Kidney (tissue), 14 donors: ENCODE measurements around the gene CNIH2. TPM values are rescaled to one million over a fixed set of nuclear protein-coding genes. Genes with fewer than 3 reads are reported as not detected.

Experiments
- DNase-seq, 5 donors: peaks; one replicate each; pipeline ENCODE4 v3.0.0-alpha.2; 2013 to 2020
- FAIRE-seq: peaks from 2 replicates; lab custom pipeline; 2012; peaks lifted over from hg19 to GRCh38; lab: Jason Lieb, UNC
- H3K27ac ChIP-seq, 2 donors: one replicate each; pipeline ENCODE4 v1.7.0; 2013; ENCODE audit warnings: low read depth in 2 of 2, low read length in 2 of 2, inconsistent platforms in 1 of 2
- H3K27me3 ChIP-seq: one replicate; pipeline ENCODE4 v1.7.1; 2013; ENCODE audit warnings: low read length, inconsistent platforms; ENCODE audit not compliant: control insufficient read depth, insufficient read depth
- H3K36me3 ChIP-seq, 3 donors: one replicate each; pipeline versions ENCODE4 v1.7.0 to v1.7.1; 2013; ENCODE audit warnings: low read length in 3 of 3, control low read depth in 1 of 3, inconsistent platforms in 1 of 3; ENCODE audit not compliant: insufficient read depth in 3 of 3, control insufficient read depth in 2 of 3
- H3K4me1 ChIP-seq, 3 donors: one replicate each; pipeline versions ENCODE4 v1.7.0 to v1.7.1; 2013; ENCODE audit warnings: low read length in 3 of 3, inconsistent platforms in 1 of 3, low read depth in 1 of 3; ENCODE audit not compliant: control insufficient read depth in 2 of 3, insufficient read depth in 2 of 3
- H3K4me3 ChIP-seq, 3 donors: one replicate each; pipeline versions ENCODE4 v1.7.0 to v1.8.1; 2013; ENCODE audit warnings: low read length in 3 of 3, control low read depth in 1 of 3, inconsistent platforms in 1 of 3
- H3K9ac ChIP-seq, 3 donors: one replicate each; pipeline versions ENCODE4 v1.7.0 to v1.7.1; 2013; ENCODE audit warnings: low read length in 3 of 3, control low read depth in 1 of 3, inconsistent platforms in 1 of 3
- H3K9me3 ChIP-seq, 3 donors: one replicate each; pipeline versions ENCODE4 v1.7.0 to v1.7.1; 2013; ENCODE audit warnings: low read length in 3 of 3, control low read depth in 1 of 3, inconsistent platforms in 1 of 3; ENCODE audit not compliant: control insufficient read depth in 2 of 3, insufficient read depth in 1 of 3
- CTCF ChIP-seq: IDR thresholded peaks from 3 replicates; pipeline ENCODE4 v1.5.1; 2012; ENCODE audit warnings: mild to moderate bottlenecking, moderate library complexity, borderline replicate concordance; ENCODE audit not compliant: insufficient read depth; ENCODE audit errors: extremely low read depth
- intact Hi-C: fragments of 100-400 bp; cut with DNase I; formaldehyde crosslinking; loops from one replicate; pipeline ENCODE4 v1.11.1; 2022
- polyA plus RNA-seq: library from polyadenylated mRNA; stranded (reverse); fragments of 350-450 nt; fragmentation: Illumina TruSeq; extraction: RNeasy Lipid Tissue Mini Kit (QIAGEN cat#74804); gene quantifications from one replicate; pipeline ENCODE4 v1.2.3, GENCODE V29; 2014; ENCODE audit warnings: low read depth, low replicate concordance; ENCODE audit not compliant: insufficient read depth
- total RNA-seq: library from RNA; stranded (reverse); fragmentation: NEBNext Ultra II Directional; extraction: Animal tissue kit (Norgen Biotek cat#: 25700); gene quantifications from one replicate; pipeline ENCODE4 v1.2.1, GENCODE V29; 2021
- donor health status: control.
- donor health status: control.
- donor health status: control.
- donor health status: control.
- donor health status: control.
- donor health status: DM: yes; HTN: yes; CAD: no.
- donor health status: Normal renal cell carcinoma (clear cell type).

The CNIH2 gene
- total and polyA plus RNA-seq, 2 donors from 2014 or later = 0.63 TPM; not detected in 1

GRCh38 chr11:66291303-66291705 is 13.3 kb downstream of the CNIH2 start:
- Histone ChIP-seq H3K27ac (no peak overlapping the region), H3K36me3 (peaks cover 0 to 4% (median 0%) of the 10 kb centered on the region in 3 donors), H3K9me3 (no peaks in the 10 kb centered on the region), H3K9ac (no peak overlapping the region), H3K4me3 (no peak overlapping the region), H3K4me1 (peaks cover 0 to 17% (median 13%) of the 10 kb centered on the region in 3 donors), H3K27me3 (peaks cover 16% of the 10 kb centered on the region)
- DNase-seq (peak in 1 of 5 donors; percentile 78), FAIRE-seq (no peak)
- intact Hi-C loops = no loop called here
- no peak for TF ChIP-seq CTCF

GRCh38 chr11:66291706-66292542 is 13.9 kb downstream of the CNIH2 start, which contains the start of gene TMEM151A:
Gene TMEM151A (plus strand): TSS chr11:66291894. CDS start chr11:66292014, 120 bp downstream.
- Histone ChIP-seq H3K4me1 (peaks cover 0 to 14% (median 13%) of the 10 kb centered on the region in 3 donors), H3K9me3 (no peaks in the 10 kb centered on the region), H3K27me3 (peaks cover 16% of the 10 kb centered on the region), H3K9ac (no peak within 1 kb of the TSS), H3K36me3 (peaks cover 0 to 3% (median 0%) of the 10 kb centered on the region in 3 donors), H3K4me3 (no peak within 1 kb of the TSS), H3K27ac (no peak within 1 kb of the TSS)
- FAIRE-seq (no peak), DNase-seq (peak in 2 of 5 donors; percentile 62 to 73)
- no peak for TF ChIP-seq CTCF
- intact Hi-C loops = no loop called here

- intact Hi-C loops = no loop called here
- Histone ChIP-seq H3K9ac (no peak overlapping the region), H3K36me3 (no peaks in the 10 kb centered on the region), H3K27me3 (peaks cover 16% of the 10 kb centered on the region), H3K4me1 (peaks cover 0 to 12% (median 10%) of the 10 kb centered on the region in 3 donors), H3K4me3 (no peak overlapping the region), H3K9me3 (no peaks in the 10 kb centered on the region), H3K27ac (no peak overlapping the region)
- DNase-seq (peak in 1 of 5 donors; percentile 77), FAIRE-seq (no peak)
- TF ChIP-seq CTCF = no peak
These were observed 14.8 kb downstream of the CNIH2 start for GRCh38 chr11:66292543-66293332.
